MM.1S (cell line): ENCODE results near the gene PER2.

Experiments used
- DNase-seq: peaks from one replicate; pipeline ENCODE4 v3.0.0-alpha.2; 2015
- H2AFZ ChIP-seq: fragments of 300-600 bp; sonication (generic); 2 replicates; pipeline ENCODE4 v1.6.0; 2016; ENCODE audit warnings: antibody characterized with exemption, low read length
- H3F3A ChIP-seq: fragments of 300-600 bp; sonication (generic); 2 replicates; pipeline ENCODE4 v1.6.1; 2016; ENCODE audit warnings: mild to moderate bottlenecking, antibody characterized with exemption, low read length, moderate library complexity, mixed read lengths; ENCODE audit not compliant: insufficient read depth
- H3K27ac ChIP-seq: fragments of 300-600 bp; sonication (generic); 2 replicates; pipeline ENCODE4 v1.5.1; 2016; ENCODE audit warnings: mild to moderate bottlenecking, low read length
- H3K27me3 ChIP-seq: fragments of 300-600 bp; sonication (generic); replicated peaks from 2 replicates; pipeline ENCODE4 v1.6.0; 2016; ENCODE audit warnings: low read length; ENCODE audit not compliant: insufficient read depth
- H3K36me3 ChIP-seq: fragments of 300-600 bp; sonication (generic); replicated peaks from 2 replicates; pipeline ENCODE4 v1.6.1; 2016; ENCODE audit warnings: mild to moderate bottlenecking, low read length, mixed read lengths; ENCODE audit not compliant: insufficient read depth
- H3K4me1 ChIP-seq: fragments of 300-600 bp; sonication (generic); 2 replicates; pipeline ENCODE4 v1.6.1; 2016; ENCODE audit warnings: low read length, mixed read lengths
- H3K4me2 ChIP-seq: fragments of 300-600 bp; sonication (generic); 2 replicates; pipeline ENCODE4 v1.6.0; 2016; ENCODE audit warnings: low read depth, low read length
- H3K4me3 ChIP-seq: fragments of 300-600 bp; sonication (generic); 2 replicates; pipeline ENCODE4 v1.5.1; 2016; ENCODE audit warnings: low read length, mixed read lengths
- H3K79me2 ChIP-seq: fragments of 300-600 bp; sonication (generic); 2 replicates; pipeline ENCODE4 v1.6.1; 2016; ENCODE audit warnings: mixed run types, low read length, mixed read lengths
- H3K9ac ChIP-seq: fragments of 300-600 bp; sonication (generic); 2 replicates; pipeline ENCODE4 v1.6.1; 2016; ENCODE audit warnings: low read length, mixed read lengths
- H3K9me2 ChIP-seq: fragments of 300-600 bp; sonication (generic); replicated peaks from 2 replicates; pipeline ENCODE4 v1.6.1; 2016; ENCODE audit warnings: mild to moderate bottlenecking, low read length, mixed read lengths; ENCODE audit not compliant: insufficient read depth
- H3K9me3 ChIP-seq: fragments of 300-600 bp; sonication (generic); replicated peaks from 2 replicates; pipeline ENCODE4 v1.6.1; 2016; ENCODE audit warnings: mild to moderate bottlenecking, low read length, mixed read lengths; ENCODE audit not compliant: insufficient read depth
- H4K20me1 ChIP-seq: fragments of 300-600 bp; sonication (generic); 2 replicates; pipeline ENCODE4 v1.6.1; 2016; ENCODE audit warnings: mild to moderate bottlenecking, low read length, moderate library complexity, mixed read lengths; ENCODE audit not compliant: insufficient read depth
- EZH2 ChIP-seq: fragments of 300-600 bp; sonication (generic); optimal IDR thresholded peaks from 2 replicates; pipeline ENCODE3; 2017; ENCODE audit warnings: low read depth, mild to moderate bottlenecking, antibody characterized with exemption, low read length, mixed read lengths
- EZH2phosphoT487 ChIP-seq: fragments of 300-600 bp; sonication (generic); IDR thresholded peaks from 2 replicates; pipeline ENCODE4 v1.6.1; 2018; ENCODE audit warnings: antibody characterized with exemption, low read length
- TF ChIP-seq, protein P1 (sequence below): fragments of 300-600 bp; sonication (generic); IDR thresholded peaks from 2 replicates; pipeline ENCODE4 v1.5.1; 2016; ENCODE audit warnings: antibody characterized with exemption, low read length, mixed read lengths

PER2 gene

DNA sequence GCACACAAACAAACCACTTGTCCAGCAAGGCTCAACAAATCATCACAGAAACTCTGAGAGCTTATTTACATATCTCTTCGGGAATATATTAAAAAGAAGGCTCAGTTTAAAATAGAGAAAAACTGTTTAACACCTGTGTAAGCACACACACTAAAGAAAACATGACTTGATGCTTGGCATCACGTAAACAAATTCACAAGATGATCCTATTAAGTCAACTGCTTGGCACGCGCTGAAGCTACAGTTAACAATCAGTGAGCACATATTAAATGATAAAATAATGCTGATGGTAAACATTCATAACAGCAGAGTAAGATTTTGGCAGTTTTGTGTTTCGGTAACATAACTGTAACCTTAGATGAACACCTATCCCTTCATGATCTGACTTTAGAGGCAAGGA lies 44.3 kb downstream of the PER2 start:
- Histone ChIP-seq H2AFZ (no peak overlapping the region), H3K27me3 (no peaks in the 10 kb centered on the region), H3K79me2 (no peaks in the 10 kb centered on the region), H3K27ac (no peak overlapping the region), H3K9me3 (no peaks in the 10 kb centered on the region), H3K9me2 (no peaks in the 10 kb centered on the region), H3K4me3 (no peak overlapping the region), H4K20me1 (no peaks in the 10 kb centered on the region), H3F3A (peaks cover 9% of the 10 kb centered on the region; the same call in 1 of the 2 replicates), H3K9ac (no peak overlapping the region), H3K36me3 (no peaks in the 10 kb centered on the region), H3K4me2 (no peak overlapping the region), H3K4me1 (peaks cover 9% of the 10 kb centered on the region)
- no peak for TF ChIP-seq EZH2phosphoT487
- no peak for TF ChIP-seq EZH2
- TF ChIP-seq, protein P1, sequence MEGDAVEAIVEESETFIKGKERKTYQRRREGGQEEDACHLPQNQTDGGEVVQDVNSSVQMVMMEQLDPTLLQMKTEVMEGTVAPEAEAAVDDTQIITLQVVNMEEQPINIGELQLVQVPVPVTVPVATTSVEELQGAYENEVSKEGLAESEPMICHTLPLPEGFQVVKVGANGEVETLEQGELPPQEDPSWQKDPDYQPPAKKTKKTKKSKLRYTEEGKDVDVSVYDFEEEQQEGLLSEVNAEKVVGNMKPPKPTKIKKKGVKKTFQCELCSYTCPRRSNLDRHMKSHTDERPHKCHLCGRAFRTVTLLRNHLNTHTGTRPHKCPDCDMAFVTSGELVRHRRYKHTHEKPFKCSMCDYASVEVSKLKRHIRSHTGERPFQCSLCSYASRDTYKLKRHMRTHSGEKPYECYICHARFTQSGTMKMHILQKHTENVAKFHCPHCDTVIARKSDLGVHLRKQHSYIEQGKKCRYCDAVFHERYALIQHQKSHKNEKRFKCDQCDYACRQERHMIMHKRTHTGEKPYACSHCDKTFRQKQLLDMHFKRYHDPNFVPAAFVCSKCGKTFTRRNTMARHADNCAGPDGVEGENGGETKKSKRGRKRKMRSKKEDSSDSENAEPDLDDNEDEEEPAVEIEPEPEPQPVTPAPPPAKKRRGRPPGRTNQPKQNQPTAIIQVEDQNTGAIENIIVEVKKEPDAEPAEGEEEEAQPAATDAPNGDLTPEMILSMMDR, result no peak
- no peak for DNase-seq

- H3K27ac ChIP-seq, result no peak overlapping the region
- peaks cover 5% of the 10 kb centered on the region; the same call in 1 of the 2 replicates for H3K79me2 ChIP-seq
- no peak for TF ChIP-seq EZH2
- no peak for TF ChIP-seq EZH2phosphoT487
- TF ChIP-seq, protein P1, result no peak
- H3K4me3 ChIP-seq, result no peak overlapping the region
- H3K27me3 ChIP-seq, result no peaks in the 10 kb centered on the region
- no peaks in the 10 kb centered on the region for H3K9me2 ChIP-seq
- peaks cover 12% of the 10 kb centered on the region; the same call in 1 of the 2 replicates for H3F3A ChIP-seq
- no peak overlapping the region for H2AFZ ChIP-seq
- H3K36me3 ChIP-seq, result no peaks in the 10 kb centered on the region
- H3K9me3 ChIP-seq, result no peaks in the 10 kb centered on the region
- H3K4me2 ChIP-seq, result no peak overlapping the region
- H4K20me1 ChIP-seq, result no peaks in the 10 kb centered on the region
- DNase-seq, result no peak
- H3K9ac ChIP-seq, result no peak overlapping the region
- peaks cover 9% of the 10 kb centered on the region for H3K4me1 ChIP-seq
Measured at GRCh38 chr2:238243496-238244076, 44.8 kb downstream of the PER2 start.

DNA sequence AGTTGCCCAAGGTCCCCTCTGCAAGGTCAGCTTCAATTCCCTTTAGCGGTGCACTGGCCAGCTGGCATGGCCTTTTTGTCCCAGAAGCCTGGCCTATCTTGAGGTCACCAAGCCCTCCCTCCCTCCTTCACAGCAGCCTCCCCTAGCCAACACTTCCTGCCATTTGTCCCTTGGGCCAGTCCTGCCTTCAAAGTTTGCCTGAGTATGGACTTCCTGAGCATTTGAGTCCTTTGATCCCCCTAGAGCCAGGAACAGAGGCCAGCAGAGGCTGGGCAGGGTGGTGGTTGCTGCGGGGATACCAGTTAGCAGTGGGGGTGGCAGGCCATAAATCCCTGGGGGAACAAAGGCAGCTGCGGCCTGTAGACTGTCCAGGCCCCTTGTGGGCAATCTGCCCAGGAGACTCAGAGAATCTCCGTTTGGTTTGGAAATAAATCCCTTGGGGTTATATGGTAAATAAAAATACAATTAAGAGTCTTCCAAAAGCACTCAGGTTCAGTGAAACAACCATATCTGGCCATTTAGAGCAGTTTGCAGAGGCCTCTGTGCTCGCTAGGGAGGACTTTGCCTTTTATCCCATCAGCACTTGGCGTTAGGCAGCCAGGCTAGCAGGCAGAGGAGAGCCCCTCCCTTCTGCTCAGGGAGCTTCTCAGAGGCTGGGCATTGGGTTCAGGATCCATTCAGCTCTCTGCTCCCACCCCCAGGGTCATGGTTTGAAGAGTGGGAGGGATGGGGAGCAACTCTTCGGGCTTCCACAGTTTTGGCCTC lies 45.5 kb downstream of the PER2 start:
- no peak for DNase-seq
- Histone ChIP-seq H3K27me3 (no peaks in the 10 kb centered on the region), H3F3A (peaks cover 14% of the 10 kb centered on the region; the same call in 1 of the 2 replicates), H3K36me3 (no peaks in the 10 kb centered on the region), H3K4me3 (no peak overlapping the region), H3K4me2 (no peak overlapping the region), H3K79me2 (peaks cover 7% of the 10 kb centered on the region; the same call in 1 of the 2 replicates), H3K9ac (no peak overlapping the region), H4K20me1 (no peaks in the 10 kb centered on the region), H3K27ac (no peak overlapping the region), H2AFZ (no peak overlapping the region), H3K9me3 (no peaks in the 10 kb centered on the region), H3K4me1 (peaks cover 9% of the 10 kb centered on the region), H3K9me2 (no peaks in the 10 kb centered on the region)
- TF ChIP-seq EZH2 (no peak), EZH2phosphoT487 (no peak)
- TF ChIP-seq, protein P1, result no peak
